GM12891 (cell line): ENCODE data around the gene PDZD11.

Experiments used
- POLR2A ChIP-seq: IDR thresholded peaks from 2 replicates; pipeline ENCODE4 v1.6.1; 2011; ENCODE audit warnings: low read depth, low read length, control low read depth
- POLR2AphosphoS5 ChIP-seq: IDR thresholded peaks from 2 replicates; pipeline ENCODE4 v1.6.1; 2011; ENCODE audit warnings: low read depth, low read length, control low read depth
- POU2F2 ChIP-seq: IDR thresholded peaks from 2 replicates; pipeline ENCODE4 v1.6.1; 2011; ENCODE audit warnings: low read depth, mild to moderate bottlenecking, control low read depth, low read length, moderate library complexity
- SPI1 ChIP-seq: IDR thresholded peaks from 2 replicates; pipeline ENCODE4 v1.6.1; 2011; ENCODE audit warnings: low read depth, low read length, control low read depth

DNA sequence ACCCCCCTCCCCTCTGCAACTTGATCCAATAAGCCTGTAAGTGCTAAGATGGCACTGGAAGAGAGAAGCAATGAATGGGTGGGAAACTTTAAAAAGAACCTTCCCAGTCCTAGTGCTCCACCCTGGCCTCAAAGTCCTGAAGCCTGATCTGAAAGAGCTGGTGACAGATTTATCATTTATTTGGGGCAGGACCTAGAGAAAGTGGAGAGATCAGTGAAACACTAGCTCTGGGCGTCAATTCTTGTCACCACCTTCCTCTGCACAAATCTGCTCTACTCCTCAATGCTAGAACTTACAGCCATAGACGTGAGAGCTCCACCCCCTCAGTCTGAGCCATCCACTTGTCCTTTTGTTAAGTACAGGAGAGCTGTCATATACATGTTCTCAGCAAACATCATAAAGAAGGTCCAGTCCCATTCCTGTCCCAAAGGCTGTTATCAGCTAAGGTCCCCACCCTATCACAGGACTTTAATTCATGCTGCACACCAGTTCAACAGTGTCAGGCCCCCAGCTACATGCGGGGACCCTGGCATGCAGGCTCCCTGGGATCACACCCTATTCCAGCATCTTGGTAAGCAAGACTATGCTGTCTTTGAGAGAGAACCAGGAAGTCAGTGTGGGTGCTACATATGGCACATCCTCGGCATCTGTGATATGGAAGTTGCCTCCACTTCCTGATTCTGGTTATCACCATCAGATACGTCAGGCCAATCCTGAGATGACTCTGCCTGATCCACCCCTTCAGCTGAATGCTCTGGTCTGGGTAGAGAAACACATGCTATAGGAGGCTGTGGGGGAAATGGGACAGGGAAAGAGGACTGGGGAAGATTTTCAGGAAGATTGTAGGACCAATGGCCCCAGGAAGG is 32.1 kb downstream of the PDZD11 start:
- TF ChIP-seq POLR2A (no peak), POLR2AphosphoS5 (no peak), SPI1 (no peak), POU2F2 (no peak)
